Effector CD8-positive, alpha-beta T cell (primary cell): ENCODE data around the gene SYNGR2.

ENCODE experiments used
- DNase-seq: peaks from one replicate; lab custom pipeline; 2025; lab: John Stamatoyannopoulos, UW
- total RNA-seq, 4 experiments: gene quantifications; one replicate each; lab custom pipeline; 2026; lab: John Stamatoyannopoulos, UW

The SYNGR2 gene, protein sequence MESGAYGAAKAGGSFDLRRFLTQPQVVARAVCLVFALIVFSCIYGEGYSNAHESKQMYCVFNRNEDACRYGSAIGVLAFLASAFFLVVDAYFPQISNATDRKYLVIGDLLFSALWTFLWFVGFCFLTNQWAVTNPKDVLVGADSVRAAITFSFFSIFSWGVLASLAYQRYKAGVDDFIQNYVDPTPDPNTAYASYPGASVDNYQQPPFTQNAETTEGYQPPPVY
- total RNA-seq, result 60.3 to 96.9 (median 76.5) reads per million in 4 experiments

DNA sequence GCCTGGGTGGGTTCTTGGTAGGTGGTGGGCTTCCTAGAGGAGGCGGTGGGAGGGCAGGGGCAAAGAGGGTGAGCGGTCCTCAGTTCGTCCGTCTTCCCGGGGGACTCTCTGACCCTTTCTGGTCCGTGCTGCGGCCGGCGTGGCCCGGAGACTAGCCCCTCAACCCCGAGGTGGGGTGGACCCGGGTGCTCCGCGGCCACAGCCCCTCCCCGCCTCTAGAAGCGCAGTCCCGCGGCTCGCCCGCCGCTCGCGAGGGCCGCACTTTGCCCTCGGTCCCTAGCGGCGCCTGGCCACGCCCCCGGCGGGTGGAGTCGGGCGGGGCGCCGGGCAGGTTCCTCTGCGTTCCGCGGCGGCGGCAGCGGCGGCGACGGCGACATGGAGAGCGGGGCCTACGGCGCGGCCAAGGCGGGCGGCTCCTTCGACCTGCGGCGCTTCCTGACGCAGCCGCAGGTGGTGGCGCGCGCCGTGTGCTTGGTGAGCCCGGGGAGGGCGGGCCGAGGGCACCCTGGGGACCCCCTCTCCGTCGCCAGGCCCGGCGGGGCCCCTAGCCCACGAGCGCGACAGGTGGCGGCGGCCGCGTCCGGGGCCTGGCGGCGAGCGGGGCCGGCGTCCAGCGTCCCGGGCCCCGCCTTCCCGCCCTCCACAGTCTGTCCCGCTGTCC lies at the start of gene SYNGR2:
SYNGR2 (plus strand) TSS at position 340 of the 661 bp plus-strand sequence; CDS start at position 376, 36 bp downstream.
- peak; percentile 73 for DNase-seq

DNA sequence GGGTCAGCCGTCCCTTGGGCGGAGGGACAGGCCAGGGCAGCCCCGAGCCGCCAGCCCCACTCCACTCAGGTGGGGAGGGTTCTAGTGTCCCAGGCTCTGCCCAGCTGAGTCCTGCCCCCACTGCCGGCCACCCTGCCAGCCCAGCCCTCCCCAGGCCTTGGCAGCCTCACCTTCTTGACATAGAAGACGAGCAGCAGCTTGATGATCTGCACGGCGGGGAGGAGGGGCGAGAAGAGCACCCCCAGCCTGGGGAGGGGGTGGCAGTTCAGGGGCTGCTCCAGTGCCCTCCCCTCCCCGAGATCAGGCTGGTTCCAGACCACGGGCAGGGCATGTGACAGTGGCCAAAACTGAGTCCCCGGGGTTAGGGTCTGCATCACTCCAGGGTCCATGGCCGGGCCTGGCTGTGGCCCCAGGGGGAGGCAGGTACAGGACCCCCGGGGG lies 49.6 kb upstream of the SYNGR2 start:
- no peak for DNase-seq

DNA sequence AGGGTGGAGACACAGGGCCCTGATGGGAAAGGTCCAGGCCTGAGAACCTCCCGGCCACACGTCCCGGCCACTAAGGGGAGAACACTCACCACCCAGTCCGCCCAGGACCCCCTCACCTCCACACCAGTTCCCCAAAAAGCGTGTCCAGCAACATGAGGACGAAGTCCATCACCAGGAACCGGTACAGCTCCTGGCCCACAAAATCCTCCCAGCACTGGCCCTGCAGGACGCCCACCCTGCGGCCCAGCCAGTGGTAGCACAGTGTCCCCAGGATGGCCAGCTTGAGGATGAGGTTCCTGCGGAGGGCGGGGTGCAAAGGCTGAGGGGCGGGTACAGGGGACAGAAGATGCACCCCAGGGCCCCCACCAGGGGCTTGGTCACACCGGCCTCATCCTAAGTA lies 47.8 kb upstream of the SYNGR2 start:
- no peak for DNase-seq

DNA sequence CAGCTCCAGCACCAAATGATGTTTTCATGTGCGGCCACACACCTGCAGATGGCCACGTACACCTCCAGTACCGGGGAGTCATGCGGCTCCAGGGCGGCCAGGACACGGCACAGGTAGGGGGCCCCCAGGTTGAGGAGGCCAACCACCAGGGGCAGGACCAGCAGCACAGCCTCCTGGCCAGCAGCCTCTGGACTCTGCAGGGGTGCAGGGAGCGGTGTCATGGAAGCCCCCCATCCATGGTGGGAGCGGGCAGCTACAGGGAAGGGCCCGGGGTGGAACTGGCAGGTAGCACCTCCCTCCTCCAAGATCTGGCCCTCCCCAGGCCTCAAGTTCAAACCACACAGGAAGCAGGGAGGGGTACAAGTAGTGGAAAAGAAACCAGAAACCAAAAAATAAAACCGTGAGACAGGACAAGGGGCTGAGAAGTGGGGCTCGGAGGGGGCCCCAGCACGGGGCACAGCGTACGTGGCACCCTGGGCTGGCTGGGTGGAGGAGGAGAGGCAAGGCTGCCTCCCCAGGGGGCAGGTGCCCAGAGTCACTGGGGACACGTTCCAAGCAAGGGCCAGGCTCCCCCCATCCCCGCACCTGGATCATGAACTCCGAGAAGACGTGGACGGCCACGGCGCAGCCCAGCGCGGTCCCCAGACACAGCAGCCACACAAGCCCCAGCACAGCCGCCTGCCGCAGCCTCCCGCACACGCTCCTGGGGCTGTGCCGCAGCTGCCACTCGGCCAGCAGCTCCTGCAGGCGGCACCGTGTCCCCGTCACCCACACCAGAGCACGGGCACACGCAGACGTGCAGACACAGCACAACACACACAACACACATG lies 47.2 kb upstream of the SYNGR2 start:
- no peak for DNase-seq

DNA sequence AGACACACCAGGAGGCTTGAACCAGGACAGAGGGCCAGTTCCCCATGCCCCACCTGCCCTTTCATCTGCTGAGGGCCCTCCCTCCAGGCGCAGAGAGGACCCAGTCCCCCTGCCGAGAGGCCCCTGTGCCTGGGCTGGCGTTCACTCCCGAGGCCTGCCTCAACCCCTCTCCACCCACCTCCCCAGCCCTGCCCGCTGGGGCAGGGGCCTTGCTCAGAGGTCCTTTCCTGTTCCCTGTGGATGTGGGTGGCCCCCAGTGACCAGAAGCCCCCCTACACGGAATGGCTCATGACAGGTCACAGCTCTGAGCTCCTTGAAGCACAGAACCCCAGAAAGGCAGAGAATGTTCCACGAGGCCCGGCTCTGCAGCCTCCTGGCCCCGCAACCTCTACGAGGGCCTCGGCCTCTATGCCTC lies 46.6 kb upstream of the SYNGR2 start:
- no peak for DNase-seq

DNA sequence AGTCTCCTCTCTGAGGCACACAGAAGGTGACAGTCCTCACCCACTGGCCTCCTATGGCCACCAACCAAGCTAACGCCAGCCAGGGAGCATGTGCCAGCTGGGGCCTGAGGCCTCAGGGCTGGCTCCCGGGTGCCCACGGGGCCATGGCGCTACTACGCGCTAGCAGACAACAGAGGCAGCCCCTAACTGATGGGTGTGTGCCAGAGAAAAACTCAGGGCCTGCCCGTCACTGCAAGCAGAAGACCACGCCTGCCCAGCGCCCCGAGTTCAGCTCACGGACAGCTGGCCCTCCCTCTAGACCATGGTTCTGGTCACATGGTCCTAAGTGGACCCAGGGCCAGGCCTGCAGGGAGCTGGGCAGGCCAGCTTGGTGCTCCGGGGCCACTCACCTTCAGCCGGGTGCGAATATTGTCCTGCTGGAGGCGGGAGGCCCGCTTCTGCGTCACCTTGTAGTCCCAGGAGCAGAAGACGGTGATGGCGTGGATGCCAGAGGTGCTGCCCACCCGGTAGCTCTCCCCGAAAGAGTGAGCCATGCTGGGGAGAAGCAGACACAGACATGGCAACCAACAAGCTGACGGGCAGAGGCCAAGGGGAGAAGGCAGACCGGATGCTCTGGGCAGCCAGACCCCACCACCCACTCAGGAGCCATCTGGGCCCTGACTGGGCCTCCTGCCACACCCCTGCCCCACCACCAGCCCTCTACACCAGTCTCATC lies 46.0 kb upstream of the SYNGR2 start:
- no peak for DNase-seq

DNA sequence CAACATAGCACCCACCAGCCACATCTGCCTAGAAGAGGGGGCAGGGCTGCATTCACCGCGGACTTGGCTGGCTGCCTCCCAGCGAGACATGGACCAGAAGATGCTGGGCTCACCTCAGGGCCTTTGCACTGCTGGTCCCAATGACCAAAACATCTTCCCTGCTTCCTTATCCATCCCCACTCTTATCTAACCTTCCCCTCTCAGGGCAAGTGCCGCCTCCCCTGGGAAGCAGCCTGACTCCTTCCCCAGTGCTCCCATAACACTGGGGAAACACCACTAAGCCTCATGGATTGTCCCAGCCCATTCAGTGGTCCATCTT lies 45.5 kb upstream of the SYNGR2 start:
- no peak for DNase-seq

DNA sequence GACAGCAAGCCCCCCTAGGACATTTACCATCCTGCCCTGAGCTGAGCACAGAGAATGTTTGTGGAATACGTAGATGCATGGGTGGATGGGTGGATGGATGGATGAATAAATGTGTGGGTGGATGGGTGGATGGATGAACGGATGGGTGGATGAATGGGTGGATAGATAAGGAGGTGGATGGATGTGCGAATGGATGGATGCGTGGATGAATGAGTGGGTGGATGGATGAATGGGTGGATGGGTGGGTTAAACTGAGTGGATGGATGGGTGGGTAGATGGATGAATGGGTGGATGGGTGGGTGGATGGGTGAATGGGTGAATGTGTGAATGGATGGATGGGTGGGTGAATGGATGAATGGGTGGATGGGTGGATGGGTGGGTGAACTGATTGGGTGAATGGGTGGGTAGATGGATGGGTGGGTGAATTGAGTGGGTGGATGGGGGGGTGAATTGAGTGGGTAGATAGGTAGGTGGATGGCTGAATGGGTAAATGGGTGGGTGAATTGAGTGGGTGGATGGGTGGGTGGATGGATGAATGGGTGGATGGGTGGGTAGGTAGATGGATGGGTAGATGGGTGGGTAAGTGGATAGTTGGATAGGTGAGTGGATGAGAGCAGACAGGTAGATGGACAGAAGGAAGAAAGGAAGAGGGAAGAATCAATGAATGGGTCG lies 45.0 kb upstream of the SYNGR2 start:
- DNase-seq, result no peak

DNA sequence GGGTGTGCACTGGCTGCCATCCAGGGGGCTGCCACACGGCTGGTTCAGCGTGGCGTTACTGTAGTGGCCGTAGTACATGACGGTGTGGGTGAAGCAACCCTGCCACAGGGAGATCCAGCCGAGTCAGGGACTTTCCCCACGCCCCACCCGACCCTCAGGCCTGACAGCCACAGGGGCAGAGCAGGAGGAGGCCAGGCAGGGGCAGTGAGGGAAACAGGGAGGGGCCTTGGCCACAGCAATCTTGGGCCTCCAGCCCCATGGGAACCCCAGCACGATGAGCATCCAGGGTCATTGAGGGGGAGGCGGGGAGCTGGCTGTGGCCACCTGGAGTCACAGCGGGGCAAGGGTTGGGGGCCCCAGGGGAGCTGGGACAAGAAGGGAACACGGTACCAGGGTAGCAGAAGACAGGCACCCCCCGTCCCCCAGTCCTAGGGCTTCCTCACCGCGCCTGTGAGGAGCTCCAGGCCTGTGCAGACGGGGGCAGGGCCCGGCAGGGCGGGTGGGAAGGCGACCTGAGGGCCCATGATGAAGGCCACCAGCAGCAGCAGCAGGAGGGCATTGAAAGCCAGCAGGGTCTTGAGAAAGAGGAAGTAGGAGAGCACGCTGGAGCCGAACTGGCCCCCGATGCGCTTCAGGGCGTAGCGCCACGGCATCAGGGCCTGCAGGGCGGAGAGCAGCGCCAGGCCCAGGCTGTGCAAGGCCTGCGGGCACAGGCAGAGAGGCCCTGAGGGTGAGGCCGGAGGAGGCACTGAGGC lies 44.1 kb upstream of the SYNGR2 start:
- no peak for DNase-seq

DNA sequence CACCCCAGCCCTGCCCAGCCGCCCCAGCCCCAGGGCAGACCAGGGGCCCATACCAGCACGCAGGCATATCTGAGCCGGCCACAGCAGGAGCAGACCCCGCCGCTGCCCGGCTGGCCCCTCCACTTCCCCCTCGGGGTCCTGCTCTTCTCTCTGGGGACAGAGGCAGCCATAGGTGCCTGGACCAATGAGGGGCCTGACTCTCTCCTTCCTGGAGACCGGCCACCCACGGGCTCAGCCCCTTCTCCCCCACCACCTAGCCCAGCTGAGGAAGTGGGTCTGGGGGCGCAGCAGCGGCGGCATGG lies 43.6 kb upstream of the SYNGR2 start:
- no peak for DNase-seq

DNA sequence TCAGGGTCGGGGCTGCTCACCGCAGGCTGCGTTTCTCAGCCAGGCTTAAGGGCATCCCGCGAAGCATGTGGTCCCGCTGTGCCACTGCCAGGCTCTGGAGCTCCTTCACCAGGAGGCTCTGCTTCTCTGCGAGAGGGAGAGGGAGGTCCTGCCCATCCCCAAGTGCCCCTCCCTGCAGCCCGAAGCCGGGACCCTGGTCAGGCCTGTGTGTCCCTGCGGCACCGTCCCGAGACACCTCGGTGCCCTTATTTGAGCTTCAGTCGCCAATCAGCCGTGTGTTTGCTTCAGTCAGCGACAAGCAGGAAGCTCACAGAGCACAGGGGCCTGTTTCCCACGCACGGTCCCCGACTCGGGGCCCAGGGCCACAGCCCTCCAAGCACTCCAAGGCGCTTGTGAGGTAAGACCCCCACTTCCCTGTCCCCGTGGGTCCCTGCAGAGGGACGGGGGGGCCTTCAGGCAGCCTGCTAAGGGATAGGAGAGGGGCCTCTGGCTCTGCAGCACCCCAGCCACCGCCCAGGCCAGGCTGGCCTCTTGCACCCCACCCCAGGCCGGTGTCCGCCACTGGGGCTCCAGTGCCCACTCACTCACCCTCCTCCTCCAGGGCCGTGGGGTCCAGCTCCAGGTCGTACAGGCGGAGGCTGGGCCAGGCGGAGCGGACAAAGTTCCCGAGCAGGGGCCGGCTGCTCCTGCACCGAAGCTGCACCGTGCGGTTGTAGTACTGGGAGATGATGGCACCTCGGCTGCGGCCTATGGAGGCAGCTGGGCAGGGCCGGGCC lies 43.1 kb upstream of the SYNGR2 start:
- DNase-seq, result no peak

DNA sequence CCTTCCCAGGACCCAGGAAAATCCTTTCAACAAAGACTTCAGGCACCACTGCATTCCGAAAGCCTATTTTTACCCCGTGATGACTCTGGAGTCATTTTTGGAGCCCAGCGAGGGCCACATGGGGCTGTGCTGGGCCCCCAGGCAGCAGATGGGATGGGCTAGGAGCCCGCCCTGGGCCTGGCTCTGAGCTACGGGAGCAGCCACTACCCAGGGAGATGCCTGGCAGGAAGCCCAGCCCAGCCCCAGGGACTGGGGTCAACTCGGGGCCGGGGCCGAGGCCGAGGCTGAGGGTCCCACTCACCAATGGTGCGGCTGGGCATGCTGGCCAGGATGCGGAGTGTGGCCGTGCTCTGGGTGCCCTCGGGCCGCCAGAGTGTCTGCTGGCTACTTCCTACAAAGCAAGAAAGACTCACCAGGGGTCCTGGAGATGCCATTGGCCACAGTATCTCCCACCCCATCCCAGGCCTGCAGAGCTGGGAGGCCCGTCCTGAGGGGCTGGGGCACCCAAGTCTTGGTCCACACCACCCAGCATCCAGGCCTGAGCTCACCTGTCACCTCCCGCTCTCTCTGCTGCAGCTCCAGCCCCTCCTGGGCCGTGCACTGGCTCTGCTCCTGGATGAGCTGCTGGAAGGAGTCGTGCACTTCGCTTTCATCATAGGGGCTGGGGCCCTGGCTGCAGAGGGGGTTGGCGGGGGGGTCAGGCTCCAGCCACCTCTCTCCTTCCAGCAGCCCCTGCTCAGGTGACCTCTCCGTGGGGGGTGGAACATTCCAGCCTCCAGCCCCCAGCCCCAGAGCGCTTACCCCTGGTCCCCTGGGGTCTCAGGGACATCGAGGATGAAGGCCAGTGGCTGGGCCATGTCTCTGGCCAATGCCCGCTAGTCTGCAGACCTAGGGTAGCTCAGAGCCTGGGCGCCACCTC lies 42.1 kb upstream of the SYNGR2 start:
- DNase-seq, result no peak

DNA sequence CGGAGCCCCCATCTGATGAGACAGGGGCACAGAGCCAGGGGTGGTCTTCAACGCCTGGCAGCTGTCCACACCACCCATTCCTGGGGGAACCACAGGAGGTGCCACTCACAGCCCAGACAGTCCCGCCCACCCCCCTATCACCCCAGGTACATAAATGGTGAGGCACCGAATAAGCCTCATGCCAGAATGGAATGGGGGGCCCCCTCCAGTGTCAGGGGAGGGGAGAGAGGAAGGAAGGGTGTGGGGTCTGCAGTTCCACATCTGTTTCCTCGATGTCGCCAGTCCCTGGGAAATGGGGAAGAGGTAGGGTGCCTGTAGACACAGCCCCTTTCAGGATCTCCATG lies 41.5 kb upstream of the SYNGR2 start:
- DNase-seq, result no peak

DNA sequence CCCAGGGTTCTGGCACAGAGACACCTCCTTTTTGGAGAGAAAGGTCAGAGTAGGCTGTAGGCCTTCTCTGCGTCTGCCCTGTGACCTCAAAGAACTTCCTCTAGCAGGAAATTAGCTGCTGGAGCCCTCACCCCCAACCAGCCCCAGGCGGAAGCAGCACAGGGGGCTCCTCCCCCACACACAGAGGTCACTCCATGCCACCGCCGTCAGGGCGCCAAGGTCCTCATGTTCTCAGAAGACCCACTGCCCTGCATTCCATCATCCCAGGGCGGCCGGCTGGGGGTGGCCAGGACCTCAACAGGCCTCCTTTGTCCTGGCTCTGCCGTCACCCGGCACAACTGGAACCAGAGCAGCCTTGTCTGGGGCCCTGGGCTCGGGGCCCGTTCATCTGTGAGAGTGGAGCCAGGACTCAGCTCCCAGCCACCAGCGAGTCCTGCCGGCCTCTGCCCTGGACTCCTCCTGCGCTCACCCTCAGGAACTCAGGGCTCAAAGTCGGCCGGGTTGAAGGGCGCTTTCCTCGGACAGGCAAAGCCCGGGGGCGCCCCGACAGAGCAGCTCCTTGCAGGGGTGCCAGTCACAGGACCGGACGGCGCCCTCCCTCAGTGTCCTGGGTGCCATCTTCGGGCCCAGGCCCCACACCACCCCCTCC lies 41.0 kb upstream of the SYNGR2 start:
- peak; percentile 32 for DNase-seq

DNA sequence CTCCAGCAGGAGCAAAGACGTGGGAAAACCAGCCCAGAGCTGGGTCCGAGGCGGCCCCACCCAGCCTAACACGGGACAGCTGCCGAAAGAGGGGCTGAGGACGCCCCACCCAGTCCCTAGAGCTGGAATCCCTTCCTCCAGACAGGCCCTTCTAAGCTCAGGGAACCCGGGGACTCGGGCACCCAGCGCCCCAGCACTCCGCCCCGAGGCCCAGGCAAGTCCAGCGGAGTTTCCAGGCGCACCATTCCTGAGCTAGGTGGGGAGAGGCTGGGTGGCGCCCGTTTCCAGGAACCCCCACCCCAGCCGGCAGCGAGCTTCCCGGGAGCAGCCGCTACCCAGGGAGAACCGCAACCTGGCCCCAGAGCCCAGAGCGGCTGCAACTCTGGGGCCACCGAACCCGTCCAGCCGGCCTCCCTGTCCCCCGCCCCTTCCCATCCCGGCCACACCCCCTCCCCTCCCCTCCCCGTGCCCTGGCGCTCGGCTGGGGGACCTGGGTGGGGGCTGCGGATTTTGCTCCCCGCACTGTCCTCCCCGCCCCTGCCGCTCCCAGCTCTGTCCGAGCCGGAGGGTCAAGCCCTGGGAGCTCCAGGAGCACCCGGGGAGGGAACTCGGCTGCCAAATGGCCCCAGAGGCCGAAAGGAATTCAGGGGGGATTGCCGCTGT lies 40.4 kb upstream of the SYNGR2 start:
- DNase-seq, result no peak

DNA sequence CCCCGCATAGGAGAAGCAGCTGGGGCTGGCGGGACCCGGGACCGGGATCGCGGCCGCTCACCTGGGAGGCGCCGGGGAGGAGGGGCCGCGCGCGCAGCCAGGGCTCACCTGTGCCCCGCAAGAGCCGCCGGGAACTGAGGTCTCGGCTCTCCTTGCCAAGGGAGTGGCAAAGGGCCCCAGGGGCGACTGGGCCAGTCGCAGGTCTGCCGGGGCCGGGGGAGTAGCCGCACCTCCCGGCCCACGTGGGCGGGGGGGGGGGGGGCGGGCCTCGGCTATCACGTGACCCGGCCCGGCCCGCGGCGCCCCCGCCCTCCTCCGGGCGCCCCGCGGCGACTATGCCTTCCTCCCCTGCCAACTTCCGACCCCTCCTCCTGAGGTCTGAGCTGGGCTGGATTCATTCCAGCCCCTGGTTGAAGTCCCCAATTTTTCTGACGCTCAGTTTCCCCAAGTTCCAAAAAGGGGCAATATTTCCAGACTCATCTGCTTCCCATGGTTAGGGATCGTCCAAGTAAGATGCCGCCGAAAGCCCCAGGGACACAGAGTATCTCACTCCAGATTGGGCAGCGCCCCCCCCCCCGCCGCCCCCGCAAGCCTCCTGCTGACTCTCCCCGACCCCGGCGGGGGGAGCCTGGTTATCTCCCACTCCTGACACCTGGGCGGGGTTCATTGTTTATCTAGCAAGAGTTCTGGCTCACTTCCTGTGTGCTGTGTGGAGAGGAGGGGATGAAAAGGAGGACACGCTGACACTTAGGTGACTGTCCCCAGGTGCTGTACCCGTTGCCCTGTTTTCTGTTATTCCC lies 39.6 kb upstream of the SYNGR2 start, which contains the start of gene TMC6:
TMC6 (minus strand) TSS at position 205 of the 800 bp plus-strand sequence. CDS start 1,923 bp downstream, outside the sequence.
- DNase-seq, result peak; percentile 69

DNA sequence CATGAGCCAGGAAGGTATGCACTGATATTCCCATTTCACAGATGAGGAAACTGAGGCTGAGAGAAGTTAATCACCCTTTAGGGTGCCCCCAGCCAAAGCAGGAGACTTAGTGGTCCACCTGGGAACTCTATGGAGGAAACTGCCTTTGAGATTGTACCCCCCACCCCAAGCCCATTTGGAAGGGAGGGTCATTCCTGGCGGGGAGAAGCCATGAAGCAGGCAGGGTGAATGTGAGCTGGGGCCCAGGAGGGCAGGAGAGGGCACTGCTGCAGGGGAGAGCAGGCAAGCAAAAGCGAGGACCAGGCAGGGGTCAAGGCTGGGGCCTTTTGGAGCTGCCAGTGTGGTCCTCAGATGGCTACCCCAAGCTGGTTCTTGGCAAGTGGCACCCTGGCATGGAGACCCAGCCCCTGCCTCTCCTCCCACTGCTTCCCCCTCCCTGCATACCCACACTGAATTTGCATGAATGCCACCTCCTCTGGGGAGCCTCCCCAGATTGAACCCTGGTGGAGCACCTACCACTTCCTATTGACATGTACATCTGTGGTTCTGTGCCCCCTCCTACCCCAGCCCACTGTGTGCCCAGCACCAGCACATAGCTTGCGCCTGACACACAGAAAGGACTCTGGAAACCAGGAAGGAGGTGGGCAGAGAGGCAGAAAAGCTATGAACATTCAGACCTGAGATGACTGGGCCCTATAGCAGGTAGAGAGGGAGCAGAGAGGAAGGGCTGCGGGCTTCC lies 38.9 kb upstream of the SYNGR2 start:
- DNase-seq, result no peak
